ENCODE measurements around the gene DDIT3.

DNA sequence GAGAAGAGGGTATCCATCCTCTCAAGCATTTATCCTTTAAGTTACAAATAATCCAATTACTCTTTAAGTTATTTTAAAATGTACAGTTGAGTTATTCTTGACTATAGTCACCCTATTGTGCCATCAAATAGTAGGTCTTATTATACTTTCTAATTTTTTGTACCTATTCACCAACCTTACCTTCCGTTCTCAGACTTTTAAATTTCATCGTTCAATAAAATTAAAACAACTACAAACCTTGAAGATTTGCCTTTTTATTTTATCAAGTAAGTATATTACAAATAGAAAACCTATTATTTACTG is 27.6 kb upstream of the DDIT3 start:
- no peak for TF ChIP-seq EZH2 (IDR thresholded peaks at IDR 0.05)
- TF ChIP-seq POLR2AphosphoS5 (IDR thresholded peaks at IDR 0.05; ENCODE audit: borderline replicate concordance, low read depth, low read length): no peak
